HepG2 (cell line): Measurements from ENCODE around the gene NECTIN3. TPM values are rescaled to one million over a fixed set of nuclear protein-coding genes. Genes with fewer than 3 reads are reported as not detected.

Source experiments
- E2F1 ChIP-seq: sonication (generic); formaldehyde crosslinking; IDR thresholded peaks from 2 replicates; pipeline ENCODE4 v1.5.0; 2020; ENCODE audit warnings: missing genetic modification reagents
- ESRRA ChIP-seq: sonication (generic); formaldehyde crosslinking; IDR thresholded peaks from 2 replicates; pipeline ENCODE4 v1.5.1; 2020; ENCODE audit warnings: mild to moderate bottlenecking, low read depth, missing genetic modification reagents
- FUBP1 ChIP-seq: sonication (generic); formaldehyde crosslinking; IDR thresholded peaks from 2 replicates; pipeline ENCODE4 v1.5.1; 2020; ENCODE audit warnings: missing genetic modification reagents, mild to moderate bottlenecking, borderline replicate concordance
- HNRNPH1 ChIP-seq: fragments of 200-400 bp; formaldehyde crosslinking; optimal IDR thresholded peaks from 2 replicates; pipeline ENCODE3; 2017; ENCODE audit warnings: mild to moderate bottlenecking, low read depth, low read length
- MAF1 ChIP-seq: sonication (generic); formaldehyde crosslinking; IDR thresholded peaks from 2 replicates; pipeline ENCODE4 v1.5.0; 2020; ENCODE audit warnings: missing genetic modification reagents, borderline replicate concordance
- MAX ChIP-seq: IDR thresholded peaks from 2 replicates; pipeline ENCODE4 v1.6.1; 2012; ENCODE audit warnings: inconsistent platforms
- MTA1 ChIP-seq: sonication (generic); formaldehyde crosslinking; IDR thresholded peaks from 2 replicates; pipeline ENCODE4 v1.4.0; 2020; ENCODE audit warnings: missing genetic modification reagents, mild to moderate bottlenecking, borderline replicate concordance
- PHF21A ChIP-seq: sonication (generic); formaldehyde crosslinking; IDR thresholded peaks from 2 replicates; pipeline ENCODE4 v1.5.0; 2020; ENCODE audit warnings: mild to moderate bottlenecking, missing genetic modification reagents
- RNF219 ChIP-seq: sonication (generic); formaldehyde crosslinking; IDR thresholded peaks from 2 replicates; pipeline ENCODE4 v1.5.0; 2020; ENCODE audit warnings: mild to moderate bottlenecking, missing genetic modification reagents
- SIX4 ChIP-seq: sonication (generic); formaldehyde crosslinking; IDR thresholded peaks from 2 replicates; pipeline ENCODE4 v1.4.0; 2020; ENCODE audit warnings: missing genetic modification reagents
- TFAP4 ChIP-seq: sonication (generic); IDR thresholded peaks from 2 replicates; pipeline ENCODE4 v1.6.1; 2016; ENCODE audit warnings: low read depth, borderline replicate concordance
- THAP11 ChIP-seq: IDR thresholded peaks from 2 replicates; pipeline ENCODE4 v1.6.1; 2016; ENCODE audit warnings: missing biosample characterization, missing genetic modification reagents
- ZFX ChIP-seq: sonication (generic); formaldehyde crosslinking; IDR thresholded peaks from 2 replicates; pipeline ENCODE4 v1.4.0; 2020; ENCODE audit warnings: mild to moderate bottlenecking, low read depth, missing genetic modification reagents, moderate library complexity
- ZFYVE20 ChIP-seq: sonication (generic); formaldehyde crosslinking; IDR thresholded peaks from 2 replicates; pipeline ENCODE4 v1.8.0; 2023; ENCODE audit warnings: low read depth, mild to moderate bottlenecking, moderate library complexity, missing genetic modification reagents, borderline replicate concordance
- ZNF282 ChIP-seq: fragments of 450-650 bp; IDR thresholded peaks from 2 replicates; pipeline ENCODE4 v1.6.1; 2018; ENCODE audit not compliant: partially characterized antibody
- ZNF569 ChIP-seq: sonication (generic); formaldehyde crosslinking; IDR thresholded peaks from 2 replicates; pipeline ENCODE4 v1.5.0; 2020; ENCODE audit warnings: mild to moderate bottlenecking, missing genetic modification reagents, moderate library complexity, borderline replicate concordance
- ZNF816 ChIP-seq: sonication (generic); formaldehyde crosslinking; IDR thresholded peaks from 2 replicates; pipeline ENCODE4 v1.8.0; 2022; ENCODE audit warnings: missing genetic modification reagents, mild to moderate bottlenecking, borderline replicate concordance
- ZNF850 ChIP-seq: sonication (generic); formaldehyde crosslinking; conservative IDR thresholded peaks from 2 replicates; pipeline ENCODE4 v1.9.0; 2021; ENCODE audit warnings: mild to moderate bottlenecking, missing genetic modification reagents
- polyA plus RNA-seq, 8 experiments: library from polyadenylated mRNA; depleted of rRNA in 3 of 8; stranded (reverse) in 7 of 8; unstranded in 1 of 8; fragments of >200 nt; fragmentation: Illumina TruSeq in 4 of 8; extraction: Trizol in 4 of 8; gene quantifications; 2 replicates each; pipeline versions ENCODE4 v1.2.1 to v1.2.3, GENCODE V29; 2011 to 2016; ENCODE audit warnings: low read depth in 4 of 8, missing spikeins in 1 of 8, mixed read lengths in 1 of 8; ENCODE audit not compliant: insufficient read depth in 1 of 8
- total RNA-seq, 5 experiments: library from RNA; depleted of rRNA; stranded (reverse); fragments of >200 nt; fragmentation: Illumina TruSeq; extraction: Trizol; gene quantifications; 2 replicates each; pipeline ENCODE4 v1.2.3, GENCODE V29; 2016; ENCODE audit warnings: low read depth in 1 of 5
- TF ChIP-seq, protein P1 (sequence below): sonication (generic); formaldehyde crosslinking; IDR thresholded peaks from 2 replicates; pipeline ENCODE4 v1.4.0; 2020; ENCODE audit warnings: missing genetic modification reagents, mild to moderate bottlenecking, borderline replicate concordance
- TF ChIP-seq, protein P2 (sequence below): sonication (generic); formaldehyde crosslinking; IDR thresholded peaks from 2 replicates; pipeline ENCODE4 v1.4.0; 2020; ENCODE audit warnings: missing genetic modification reagents, borderline replicate concordance

Gene NECTIN3
- total and polyA plus RNA-seq, 2 of the 13 experiments (the other 11 are each of a cell fraction or from before 2014, with no cell fraction given): 10.4 to 45.1 TPM

DNA sequence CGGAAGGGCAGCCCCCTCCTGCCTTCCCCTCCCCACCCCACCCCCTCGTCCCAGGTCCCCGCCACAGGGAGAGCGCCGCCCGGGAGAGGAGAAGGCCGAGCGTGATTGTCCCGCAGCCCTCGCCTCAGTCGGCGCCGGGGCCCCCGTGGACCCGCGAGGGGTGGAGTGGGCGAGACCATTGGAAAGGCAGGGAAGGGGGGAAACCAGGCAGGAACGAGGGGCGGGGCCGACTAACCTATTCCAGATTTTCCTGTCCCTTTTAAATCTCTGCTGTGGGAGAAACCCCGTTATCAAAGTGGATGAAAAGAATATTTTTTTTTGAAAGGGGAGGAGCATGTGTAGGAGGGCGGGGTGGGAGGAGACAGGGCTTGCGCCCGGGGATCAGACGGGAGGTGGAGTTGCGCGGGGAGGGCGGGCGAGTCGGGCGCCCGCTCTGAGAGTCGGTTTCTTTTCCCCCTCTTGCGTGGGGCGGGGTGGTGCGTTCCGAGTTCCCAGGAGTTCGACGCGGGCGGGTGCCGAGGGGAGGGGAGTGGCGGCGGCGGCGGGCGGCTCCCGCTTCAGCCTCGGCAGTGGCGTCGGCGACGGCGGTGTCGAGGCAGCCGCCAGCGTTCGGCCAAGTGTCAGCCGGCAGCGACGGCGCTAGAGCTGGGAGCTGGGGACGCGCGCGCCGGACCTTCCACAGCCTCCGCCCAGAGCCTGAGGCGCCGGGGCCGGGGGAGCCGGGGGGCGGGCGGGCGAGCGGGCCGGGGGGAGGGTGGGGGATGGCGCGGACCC is at the start of gene NECTIN3 (continued):
- TF ChIP-seq, protein P1, sequence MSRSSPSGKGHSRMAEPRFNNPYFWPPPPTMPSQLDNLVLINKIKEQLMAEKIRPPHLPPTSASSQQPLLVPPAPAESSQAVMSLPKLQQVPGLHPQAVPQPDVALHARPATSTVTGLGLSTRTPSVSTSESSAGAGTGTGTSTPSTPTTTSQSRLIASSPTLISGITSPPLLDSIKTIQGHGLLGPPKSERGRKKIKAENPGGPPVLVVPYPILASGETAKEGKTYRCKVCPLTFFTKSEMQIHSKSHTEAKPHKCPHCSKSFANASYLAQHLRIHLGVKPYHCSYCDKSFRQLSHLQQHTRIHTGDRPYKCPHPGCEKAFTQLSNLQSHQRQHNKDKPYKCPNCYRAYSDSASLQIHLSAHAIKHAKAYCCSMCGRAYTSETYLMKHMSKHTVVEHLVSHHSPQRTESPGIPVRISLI: peak; percentile 93
- no peak for TF ChIP-seq ZFYVE20 (CRISPR knock-in tag)
- TF ChIP-seq FUBP1 (CRISPR knock-in tag): no peak
- no peak for TF ChIP-seq ZNF569 (CRISPR knock-in tag)
- TF ChIP-seq HNRNPH1: no peak
- TF ChIP-seq, protein P2, sequence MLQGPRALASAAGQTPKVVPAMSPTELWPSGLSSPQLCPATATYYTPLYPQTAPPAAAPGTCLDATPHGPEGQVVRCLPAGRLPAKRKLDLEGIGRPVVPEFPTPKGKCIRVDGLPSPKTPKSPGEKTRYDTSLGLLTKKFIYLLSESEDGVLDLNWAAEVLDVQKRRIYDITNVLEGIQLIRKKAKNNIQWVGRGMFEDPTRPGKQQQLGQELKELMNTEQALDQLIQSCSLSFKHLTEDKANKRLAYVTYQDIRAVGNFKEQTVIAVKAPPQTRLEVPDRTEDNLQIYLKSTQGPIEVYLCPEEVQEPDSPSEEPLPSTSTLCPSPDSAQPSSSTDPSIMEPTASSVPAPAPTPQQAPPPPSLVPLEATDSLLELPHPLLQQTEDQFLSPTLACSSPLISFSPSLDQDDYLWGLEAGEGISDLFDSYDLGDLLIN (CRISPR knock-in tag): no peak
- no peak for TF ChIP-seq SIX4 (CRISPR knock-in tag)
- no peak for TF ChIP-seq ZNF850 (CRISPR knock-in tag)
- TF ChIP-seq MAX: peak; percentile 74; the same call in 1 of the 2 replicates
- no peak for TF ChIP-seq E2F1
- TF ChIP-seq TFAP4: peak; percentile 26; the same call in 1 of the 2 replicates
- no peak for TF ChIP-seq RNF219
- no peak for TF ChIP-seq ESRRA (CRISPR knock-in tag)
- no peak for TF ChIP-seq THAP11 (CRISPR knock-in tag)
- no peak for TF ChIP-seq ZNF816 (CRISPR knock-in tag)
- TF ChIP-seq ZNF282: no peak
- TF ChIP-seq PHF21A (CRISPR knock-in tag): peak; percentile 75
- no peak for TF ChIP-seq MAF1 (CRISPR knock-in tag)
- TF ChIP-seq ZFX: peak; percentile 32; the same call in 1 of the 2 replicates
- TF ChIP-seq MTA1 (CRISPR knock-in tag): peak; percentile 72; the same call in 1 of the 2 replicates
